ENCODE measurements around the gene IST1. TPM values are rescaled to one million over a fixed set of nuclear protein-coding genes. Genes with fewer than 3 reads are reported as not detected.

The IST1 gene
- total RNA-seq, 1 donor from 2014 or later: 200 TPM

DNA sequence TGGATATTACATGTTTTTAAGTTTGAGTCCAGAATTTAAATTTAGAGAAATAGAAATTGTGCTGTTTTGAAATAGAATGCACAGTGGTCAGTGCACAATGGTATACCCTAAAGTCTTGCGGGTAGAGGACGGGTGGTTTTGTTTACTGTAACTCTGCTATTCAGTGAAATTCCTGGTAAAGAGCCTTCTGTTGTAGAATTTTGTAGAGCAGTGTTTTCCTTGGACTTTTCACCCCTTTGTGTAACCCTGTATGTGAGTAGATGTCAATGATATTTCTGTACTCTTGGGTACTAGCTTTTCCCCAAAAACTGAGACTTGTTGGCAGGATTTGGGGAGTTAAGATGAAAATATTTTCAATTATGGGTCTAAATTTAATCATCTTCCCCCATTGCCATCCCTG lies 19.5 kb downstream of the IST1 start:
- ATAC-seq (no peak), DNase-seq (no peak)
- TF ChIP-seq, protein P1, sequence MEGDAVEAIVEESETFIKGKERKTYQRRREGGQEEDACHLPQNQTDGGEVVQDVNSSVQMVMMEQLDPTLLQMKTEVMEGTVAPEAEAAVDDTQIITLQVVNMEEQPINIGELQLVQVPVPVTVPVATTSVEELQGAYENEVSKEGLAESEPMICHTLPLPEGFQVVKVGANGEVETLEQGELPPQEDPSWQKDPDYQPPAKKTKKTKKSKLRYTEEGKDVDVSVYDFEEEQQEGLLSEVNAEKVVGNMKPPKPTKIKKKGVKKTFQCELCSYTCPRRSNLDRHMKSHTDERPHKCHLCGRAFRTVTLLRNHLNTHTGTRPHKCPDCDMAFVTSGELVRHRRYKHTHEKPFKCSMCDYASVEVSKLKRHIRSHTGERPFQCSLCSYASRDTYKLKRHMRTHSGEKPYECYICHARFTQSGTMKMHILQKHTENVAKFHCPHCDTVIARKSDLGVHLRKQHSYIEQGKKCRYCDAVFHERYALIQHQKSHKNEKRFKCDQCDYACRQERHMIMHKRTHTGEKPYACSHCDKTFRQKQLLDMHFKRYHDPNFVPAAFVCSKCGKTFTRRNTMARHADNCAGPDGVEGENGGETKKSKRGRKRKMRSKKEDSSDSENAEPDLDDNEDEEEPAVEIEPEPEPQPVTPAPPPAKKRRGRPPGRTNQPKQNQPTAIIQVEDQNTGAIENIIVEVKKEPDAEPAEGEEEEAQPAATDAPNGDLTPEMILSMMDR (IDR thresholded peaks at IDR 0.05): no peak
- no peaks in the 10 kb centered on the region for H3K27me3 ChIP-seq (ENCODE audit: low read depth)
- H3K36me3 ChIP-seq: peaks cover 48% of the 10 kb centered on the region
- H3K9me3 ChIP-seq: no peaks in the 10 kb centered on the region
- H3K27ac ChIP-seq: no peak overlapping the region
- H3K4me1 ChIP-seq: peaks cover 53% of the 10 kb centered on the region
- no peak overlapping the region for H3K4me3 ChIP-seq
- intact Hi-C loops (cut with DNase I): no loop called here

DNA sequence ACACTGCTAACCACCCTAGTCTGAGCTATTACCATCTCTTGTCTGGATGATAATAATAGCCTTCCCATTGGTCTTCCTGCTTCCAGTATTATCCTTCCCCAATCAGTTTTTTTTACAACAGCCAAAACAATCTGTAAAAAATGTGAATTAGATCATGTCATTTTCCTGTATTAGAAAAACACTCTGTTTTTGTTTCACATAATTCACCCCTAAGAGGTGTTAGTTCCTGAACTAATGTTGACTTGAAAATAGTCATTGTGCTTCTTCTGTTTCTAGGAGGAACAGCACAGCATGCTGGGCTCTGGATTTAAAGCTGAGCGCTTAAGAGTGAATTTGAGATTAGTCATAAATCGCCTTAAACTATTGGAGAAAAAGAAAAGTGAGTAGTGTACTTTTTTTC lies 20.0 kb downstream of the IST1 start:
- intact Hi-C loops (cut with DNase I): no loop called here

DNA sequence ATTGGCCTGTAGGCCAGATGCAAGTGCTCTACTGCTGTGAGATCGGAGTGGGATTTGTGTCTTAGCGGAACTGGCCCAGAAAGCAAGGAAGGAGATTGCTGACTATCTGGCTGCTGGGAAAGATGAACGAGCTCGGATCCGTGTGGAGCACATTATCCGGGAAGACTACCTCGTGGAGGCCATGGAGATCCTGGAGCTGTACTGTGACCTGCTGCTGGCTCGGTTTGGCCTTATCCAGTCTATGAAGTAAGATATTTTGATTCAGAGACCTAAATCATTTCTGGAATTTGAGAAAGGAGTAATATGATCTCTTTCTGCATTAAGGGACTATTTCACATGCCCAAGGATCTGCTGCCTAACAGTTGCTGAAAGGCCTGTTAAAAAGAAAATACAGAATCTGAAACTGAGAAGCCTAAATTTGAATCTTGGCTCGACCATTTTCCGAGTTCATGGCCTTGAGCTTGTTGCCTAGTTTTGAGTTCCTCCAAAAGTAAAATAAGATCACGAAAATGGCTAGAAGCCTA lies 21.1 kb downstream of the IST1 start:
- no peak for DNase-seq
- no peak overlapping the region for H3K27ac ChIP-seq
- intact Hi-C loops (cut with DNase I): no loop called here
- TF ChIP-seq, protein P1 (IDR thresholded peaks at IDR 0.05): no peak
- no peak for ATAC-seq
- H3K36me3 ChIP-seq: peaks cover 65% of the 10 kb centered on the region
- peaks cover 46% of the 10 kb centered on the region for H3K4me1 ChIP-seq
- H3K27me3 ChIP-seq (ENCODE audit: low read depth): no peaks in the 10 kb centered on the region
- H3K9me3 ChIP-seq: no peaks in the 10 kb centered on the region
- no peak overlapping the region for H3K4me3 ChIP-seq

More for the DNA sequence above, 20.0 kb downstream of the IST1 start:
- Histone ChIP-seq H3K9me3 (no peaks in the 10 kb centered on the region), H3K36me3 (peaks cover 54% of the 10 kb centered on the region), H3K27ac (no peak overlapping the region), H3K4me3 (no peak overlapping the region), H3K4me1 (peaks cover 48% of the 10 kb centered on the region), H3K27me3 (ENCODE audit: low read depth) (no peaks in the 10 kb centered on the region)
- TF ChIP-seq, protein P1 (IDR thresholded peaks at IDR 0.05): no peak
- no peak for DNase-seq
- ATAC-seq: no peak

DNA sequence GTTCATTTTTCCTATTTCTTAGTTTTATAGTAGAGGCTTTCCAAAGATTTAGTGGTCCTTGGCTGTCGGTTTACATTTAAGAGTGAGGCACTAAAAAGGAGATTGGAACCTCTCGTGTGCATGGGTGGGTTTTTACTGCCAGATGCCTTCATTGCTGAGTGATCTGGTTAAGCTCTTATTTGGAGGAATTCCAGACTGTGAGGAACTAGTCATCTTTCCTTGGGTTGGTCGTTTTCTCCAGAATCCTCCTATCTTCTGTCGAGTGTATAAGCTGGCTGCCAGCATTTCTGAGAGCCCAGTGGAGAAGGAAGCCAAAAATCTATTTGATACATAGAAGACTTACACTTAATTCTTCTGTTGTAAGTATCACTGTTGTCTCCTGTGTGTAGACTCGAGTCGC lies 22.6 kb downstream of the IST1 start:
- DNase-seq (no peak), ATAC-seq (no peak)
- Histone ChIP-seq H3K27ac (no peak overlapping the region), H3K4me3 (no peak overlapping the region), H3K27me3 (ENCODE audit: low read depth) (no peaks in the 10 kb centered on the region), H3K9me3 (no peaks in the 10 kb centered on the region), H3K4me1 (peaks cover 38% of the 10 kb centered on the region), H3K36me3 (peaks cover 72% of the 10 kb centered on the region)
- TF ChIP-seq, protein P1 (IDR thresholded peaks at IDR 0.05): no peak
- intact Hi-C loops (cut with DNase I): no loop called here

DNA sequence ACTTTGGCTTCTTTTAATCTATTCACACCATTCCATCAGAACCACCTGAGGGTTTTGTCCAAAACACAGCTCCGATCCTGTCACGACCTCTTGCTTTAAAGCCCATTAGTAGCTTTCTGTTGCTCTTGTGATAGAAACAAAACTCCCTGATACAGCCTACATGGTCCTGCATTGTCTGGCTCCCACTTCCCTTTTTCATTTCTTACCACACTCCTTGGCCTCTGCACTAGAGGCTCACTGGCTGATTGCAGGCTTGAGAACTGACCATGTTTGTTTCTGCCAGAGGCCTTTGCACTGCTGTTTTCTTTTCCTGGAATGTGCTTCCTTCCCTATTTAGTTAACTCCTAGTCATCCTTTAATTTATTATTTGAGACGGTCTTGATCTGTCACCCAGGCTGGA lies 23.7 kb downstream of the IST1 start:
- H3K36me3 ChIP-seq: peaks cover 83% of the 10 kb centered on the region
- H3K4me3 ChIP-seq: no peak overlapping the region
- no peak overlapping the region for H3K27ac ChIP-seq
- intact Hi-C loops (cut with DNase I): no loop called here
- TF ChIP-seq, protein P1 (IDR thresholded peaks at IDR 0.05): no peak
- no peaks in the 10 kb centered on the region for H3K9me3 ChIP-seq
- peaks cover 31% of the 10 kb centered on the region for H3K4me1 ChIP-seq
- DNase-seq (no peak), ATAC-seq (peak; percentile 77 to 88)
- H3K27me3 ChIP-seq (ENCODE audit: low read depth): no peaks in the 10 kb centered on the region
